Trophoblast cell (in vitro differentiated cells and primary cell): ENCODE results near the gene HDHD2. TPM values are rescaled to one million over a fixed set of nuclear protein-coding genes. Genes with fewer than 3 reads are reported as not detected.
"Not testable (repeated sequence)": the region's sequence is repeated elsewhere in the genome, so short reads cannot be mapped to it uniquely, and the experiment has no call there.

ENCODE experiments used
- DNase-seq, 2 donors: peaks; one replicate each; pipeline ENCODE4 v3.0.0-alpha.2; 2016
- H2AFZ ChIP-seq: 2 replicates; pipeline ENCODE4 v1.6.1; 2013; ENCODE audit warnings: low read length, moderate library complexity, mild to moderate bottlenecking; ENCODE audit not compliant: insufficient read depth, poor library complexity
- H2AK5ac ChIP-seq: 2 replicates; pipeline ENCODE4 v1.6.1; 2013; ENCODE audit warnings: mild to moderate bottlenecking, low read length
- H2BK120ac ChIP-seq: 2 replicates; pipeline ENCODE4 v1.6.1; 2013; ENCODE audit warnings: low read length, mild to moderate bottlenecking, moderate library complexity; ENCODE audit not compliant: insufficient read depth, poor library complexity
- H2BK12ac ChIP-seq: 2 replicates; pipeline ENCODE4 v1.6.1; 2013; ENCODE audit warnings: mild to moderate bottlenecking, low read length, moderate library complexity
- H2BK5ac ChIP-seq: 2 replicates; pipeline ENCODE4 v1.6.1; 2013; ENCODE audit warnings: low read length, low read depth, moderate library complexity, mild to moderate bottlenecking; ENCODE audit not compliant: poor library complexity
- H3K14ac ChIP-seq: 2 replicates; pipeline ENCODE4 v1.6.1; 2013; ENCODE audit warnings: mild to moderate bottlenecking, low read length
- H3K18ac ChIP-seq: 2 replicates; pipeline ENCODE4 v1.6.1; 2013; ENCODE audit warnings: mild to moderate bottlenecking, low read length
- H3K23ac ChIP-seq: 2 replicates; pipeline ENCODE4 v1.6.1; 2013; ENCODE audit warnings: low read length
- H3K27ac ChIP-seq: 2 replicates; pipeline ENCODE4 v1.5.1; 2013; ENCODE audit warnings: low read depth, mild to moderate bottlenecking, inconsistent platforms, low read length, moderate library complexity
- H3K27me3 ChIP-seq: 2 replicates; pipeline ENCODE4 v1.6.1; 2013; ENCODE audit warnings: inconsistent platforms, mild to moderate bottlenecking, low read length, moderate library complexity; ENCODE audit not compliant: insufficient read depth
- H3K36me3 ChIP-seq, 2 experiments: 1 replicate in 1 of 2; 2 replicates in 1 of 2; pipeline ENCODE4 v1.6.1; 2013; ENCODE audit warnings: low read length in 2 of 2, mild to moderate bottlenecking in 2 of 2, moderate library complexity in 1 of 2; ENCODE audit not compliant: insufficient read depth in 2 of 2, control insufficient read depth in 1 of 2
- H3K4ac ChIP-seq: 2 replicates; pipeline ENCODE4 v1.6.1; 2013; ENCODE audit warnings: low read depth, mild to moderate bottlenecking, low read length, moderate library complexity
- H3K4me1 ChIP-seq, 2 experiments: 1 replicate in 1 of 2; 2 replicates in 1 of 2; pipeline ENCODE4 v1.6.1; 2013; ENCODE audit warnings: low read length in 2 of 2, mild to moderate bottlenecking in 2 of 2, moderate library complexity in 1 of 2; ENCODE audit not compliant: insufficient read depth in 2 of 2, control insufficient read depth in 1 of 2
- H3K4me2 ChIP-seq: 2 replicates; pipeline ENCODE4 v1.6.1; 2013; ENCODE audit warnings: inconsistent platforms, mild to moderate bottlenecking, low read length, moderate library complexity
- H3K4me3 ChIP-seq: 2 replicates; pipeline ENCODE4 v1.5.1; 2013; ENCODE audit warnings: mild to moderate bottlenecking, low read depth, low read length, inconsistent platforms
- H3K79me1 ChIP-seq: one replicate; pipeline ENCODE4 v1.6.1; 2013; ENCODE audit warnings: low read length
- H3K79me2 ChIP-seq: 2 replicates; pipeline ENCODE4 v1.6.1; 2013; ENCODE audit warnings: low read length, mild to moderate bottlenecking; ENCODE audit not compliant: control insufficient read depth, insufficient read depth, poor library complexity
- H3K9ac ChIP-seq: 2 replicates; pipeline ENCODE4 v1.6.1; 2013; ENCODE audit warnings: mild to moderate bottlenecking, low read length
- H3K9me3 ChIP-seq: 2 replicates; pipeline ENCODE4 v1.6.1; 2013; ENCODE audit warnings: low read depth, mild to moderate bottlenecking, control low read depth, inconsistent platforms, low read length; ENCODE audit not compliant: insufficient read depth
- H4K12ac ChIP-seq: 2 replicates; pipeline ENCODE4 v1.6.1; 2013; ENCODE audit warnings: low read depth, mild to moderate bottlenecking, low read length, moderate library complexity
- H4K8ac ChIP-seq: 2 replicates; pipeline ENCODE4 v1.6.1; 2013; ENCODE audit warnings: low read depth, mild to moderate bottlenecking, low read length, moderate library complexity
- H4K91ac ChIP-seq: one replicate; pipeline ENCODE4 v1.6.1; 2013; ENCODE audit warnings: low read depth, mild to moderate bottlenecking, low read length, moderate library complexity
- WGBS: extraction: QIAGEN DNeasy Blood & Tissue Kit; methylation state at CpG from one replicate; pipeline ENCODE4 v1.1.7; 2013; ENCODE audit warnings: missing lambda C conversion rate; ENCODE audit not compliant: insufficient read length, insufficient coverage; ENCODE audit errors: extremely low coverage; 5-methylcytosine and 5-hydroxymethylcytosine counted together
- polyA plus RNA-seq: library from polyadenylated mRNA; stranded (reverse); fragments of 200-250 nt; gene quantifications from 2 replicates; pipeline ENCODE4 v1.2.3, GENCODE V29; 2013

Gene HDHD2
- 13.6 and 14.9 TPM in 2 replicates for polyA plus RNA-seq

- H3K79me1 ChIP-seq: peaks cover 14% of the 10 kb centered on the region
- peak within 1 kb of the TSS; percentile 81 for H3K18ac ChIP-seq
- H2BK12ac ChIP-seq: no peak within 1 kb of the TSS
- peaks cover 2 to 4% of the 10 kb centered on the region in 2 experiments for H3K36me3 ChIP-seq
- peaks cover 6 to 10% of the 10 kb centered on the region in 2 experiments for H3K4me1 ChIP-seq
- H2AK5ac ChIP-seq: peak within 1 kb of the TSS; percentile 87
- H3K23ac ChIP-seq: peak within 1 kb of the TSS; percentile 35
- DNase-seq: peak; percentile 70 to 79
- H3K9me3 ChIP-seq: no peaks in the 10 kb centered on the region
- peak within 1 kb of the TSS; percentile 97 for H4K12ac ChIP-seq
- peak within 1 kb of the TSS; percentile 88 for H4K91ac ChIP-seq
- peak within 1 kb of the TSS; percentile 90 for H3K14ac ChIP-seq
- peak within 1 kb of the TSS; percentile 82 for H2AFZ ChIP-seq
- H3K4me2 ChIP-seq: peak within 1 kb of the TSS; percentile 80
- no peaks in the 10 kb centered on the region for H3K27me3 ChIP-seq
- peak within 1 kb of the TSS; percentile 98 for H4K8ac ChIP-seq
- H3K79me2 ChIP-seq: peaks cover 11% of the 10 kb centered on the region
- peak within 1 kb of the TSS; percentile 70 for H3K4ac ChIP-seq
- H3K27ac ChIP-seq: peak within 1 kb of the TSS; percentile 83
- peak within 1 kb of the TSS; percentile 90 for H3K9ac ChIP-seq
- peak within 1 kb of the TSS; percentile 82 for H2BK5ac ChIP-seq
- H2BK120ac ChIP-seq: peak within 1 kb of the TSS; percentile 90
- no CpG with 5 or more reads among the region's 70 CpGs for WGBS
- H3K4me3 ChIP-seq: peak within 1 kb of the TSS; percentile 80
Measured at GRCh38 chr18:47150029-47150823, at the start of gene HDHD2. TSS of gene HDHD2 (minus strand) at chr18:47150500. CDS start at chr18:47136439, 14,061 bp downstream.

GRCh38 chr18:47195961-47196360, 45.7 kb upstream of the HDHD2 start:
- not testable (repeated sequence) for H2BK12ac ChIP-seq, H4K12ac ChIP-seq, H2AFZ ChIP-seq, H3K23ac ChIP-seq, H3K27me3 ChIP-seq, H3K9me3 ChIP-seq, H3K79me1 ChIP-seq, H3K27ac ChIP-seq, H4K91ac ChIP-seq, H3K9ac ChIP-seq, H3K4me3 ChIP-seq, H2BK5ac ChIP-seq, H3K4ac ChIP-seq, H4K8ac ChIP-seq, H3K4me2 ChIP-seq, H3K18ac ChIP-seq, H2BK120ac ChIP-seq, H3K14ac ChIP-seq, H3K79me2 ChIP-seq, H3K4me1 ChIP-seq, H2AK5ac ChIP-seq, H3K36me3 ChIP-seq, DNase-seq
- no CpG with 5 or more reads among the region's 3 CpGs for WGBS

DNA sequence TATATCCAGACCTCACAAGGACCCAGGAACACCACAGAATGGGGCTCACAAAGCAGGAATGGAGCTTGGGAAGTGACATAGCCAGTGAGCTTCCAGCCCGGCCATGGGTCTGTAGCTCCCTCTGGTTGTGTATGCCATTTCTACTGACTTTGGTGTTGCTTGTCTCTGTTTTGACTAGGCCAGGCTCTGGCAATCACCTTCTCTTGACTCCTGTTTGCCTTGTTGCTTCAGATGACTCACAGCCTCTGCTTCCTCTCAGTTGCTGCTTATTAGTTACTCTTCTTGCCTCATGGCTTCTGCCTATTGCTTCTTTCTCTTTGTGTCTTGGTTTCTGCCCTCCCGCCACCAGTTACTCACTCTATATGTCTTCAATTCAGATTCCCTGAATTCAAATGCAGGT, 41.7 kb upstream of the HDHD2 start:
- no peak overlapping the region for H2AFZ ChIP-seq
- no peak for DNase-seq
- no peak overlapping the region for H4K12ac ChIP-seq
- no peak overlapping the region for H3K9ac ChIP-seq
- no peak overlapping the region for H2BK5ac ChIP-seq
- H3K27ac ChIP-seq: no peak overlapping the region
- H2AK5ac ChIP-seq: no peak overlapping the region
- no peaks in the 10 kb centered on the region for H3K36me3 ChIP-seq
- no peak overlapping the region for H2BK12ac ChIP-seq
- no peaks in the 10 kb centered on the region for H3K79me1 ChIP-seq
- H3K9me3 ChIP-seq: peaks cover 1% of the 10 kb centered on the region
- H3K4me1 ChIP-seq: no peaks in the 10 kb centered on the region
- no peak overlapping the region for H4K91ac ChIP-seq
- no peak overlapping the region for H3K4me3 ChIP-seq
- no peak overlapping the region for H3K4me2 ChIP-seq
- no peaks in the 10 kb centered on the region for H3K79me2 ChIP-seq
- H3K23ac ChIP-seq: no peak overlapping the region
- no peaks in the 10 kb centered on the region for H3K27me3 ChIP-seq
- no peak overlapping the region for H3K4ac ChIP-seq
- H4K8ac ChIP-seq: no peak overlapping the region
- WGBS: no CpG with 5 or more reads among the region's 2 CpGs
- no peak overlapping the region for H2BK120ac ChIP-seq
- H3K14ac ChIP-seq: no peak overlapping the region
- no peak overlapping the region for H3K18ac ChIP-seq

GRCh38 chr18:47187721-47188120, 37.4 kb upstream of the HDHD2 start:
- Histone ChIP-seq H2AK5ac (no peak overlapping the region), H3K27ac (no peak overlapping the region), H2BK12ac (no peak overlapping the region), H4K91ac (no peak overlapping the region), H3K4me1 (no peaks in the 10 kb centered on the region), H3K36me3 (no peaks in the 10 kb centered on the region), H3K9me3 (peaks cover 8% of the 10 kb centered on the region), H3K4me2 (no peak overlapping the region), H4K8ac (no peak overlapping the region), H3K14ac (no peak overlapping the region), H3K27me3 (no peaks in the 10 kb centered on the region), H3K79me2 (no peaks in the 10 kb centered on the region), H4K12ac (no peak overlapping the region), H3K4ac (no peak overlapping the region), H2AFZ (no peak overlapping the region), H3K4me3 (no peak overlapping the region), H2BK5ac (no peak overlapping the region), H3K18ac (no peak overlapping the region), H2BK120ac (no peak overlapping the region), H3K79me1 (no peaks in the 10 kb centered on the region), H3K9ac (no peak overlapping the region), H3K23ac (no peak overlapping the region)
- no CpG with 5 or more reads among the region's 7 CpGs for WGBS
- peak in 1 of 2 donors; percentile 27 for DNase-seq
